Limb (tissue), 2 donors: ENCODE data around the gene COX19.
"Not testable (repeated sequence)": the region's sequence is repeated elsewhere in the genome, so short reads cannot be mapped to it uniquely, and the experiment has no call there.

Experiments used
- DNase-seq, 2 donors: peaks; one replicate each; pipeline ENCODE4 v3.0.0-alpha.2; 2016; ENCODE audit errors: extremely low spot score in 2 of 2

COX19 gene

DNA sequence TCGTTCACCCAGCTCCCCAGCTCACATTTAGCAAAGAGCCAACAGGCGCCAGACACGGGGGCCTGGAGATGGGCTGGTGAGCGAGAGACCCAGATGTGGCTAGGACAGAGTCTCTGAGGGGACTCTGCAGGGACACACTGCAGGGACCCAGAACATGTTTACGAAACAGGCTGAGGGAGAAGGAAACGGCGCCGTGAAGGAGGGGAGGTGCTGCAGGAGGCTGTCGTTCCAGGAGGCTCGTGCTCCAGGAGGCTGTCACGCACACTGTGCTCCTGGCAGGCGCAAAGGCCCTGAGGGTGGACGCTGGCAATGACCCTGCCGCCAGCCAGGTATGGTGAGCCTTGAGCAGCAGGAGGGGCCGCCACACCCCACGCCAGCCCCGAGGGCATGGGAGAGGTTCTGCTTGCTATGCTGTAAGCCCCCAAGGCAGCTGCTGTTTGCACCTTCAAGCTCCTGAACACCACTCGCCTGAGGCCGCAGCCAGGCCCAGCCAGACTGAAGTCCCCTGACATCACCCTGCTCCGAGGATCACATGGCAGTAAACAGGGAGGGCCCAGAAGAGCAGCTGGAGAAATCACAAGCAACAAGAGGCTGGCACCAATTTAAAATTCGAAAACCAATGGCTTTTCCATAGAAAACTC is 48.2 kb downstream of the COX19 start:
- no peak for DNase-seq

DNA sequence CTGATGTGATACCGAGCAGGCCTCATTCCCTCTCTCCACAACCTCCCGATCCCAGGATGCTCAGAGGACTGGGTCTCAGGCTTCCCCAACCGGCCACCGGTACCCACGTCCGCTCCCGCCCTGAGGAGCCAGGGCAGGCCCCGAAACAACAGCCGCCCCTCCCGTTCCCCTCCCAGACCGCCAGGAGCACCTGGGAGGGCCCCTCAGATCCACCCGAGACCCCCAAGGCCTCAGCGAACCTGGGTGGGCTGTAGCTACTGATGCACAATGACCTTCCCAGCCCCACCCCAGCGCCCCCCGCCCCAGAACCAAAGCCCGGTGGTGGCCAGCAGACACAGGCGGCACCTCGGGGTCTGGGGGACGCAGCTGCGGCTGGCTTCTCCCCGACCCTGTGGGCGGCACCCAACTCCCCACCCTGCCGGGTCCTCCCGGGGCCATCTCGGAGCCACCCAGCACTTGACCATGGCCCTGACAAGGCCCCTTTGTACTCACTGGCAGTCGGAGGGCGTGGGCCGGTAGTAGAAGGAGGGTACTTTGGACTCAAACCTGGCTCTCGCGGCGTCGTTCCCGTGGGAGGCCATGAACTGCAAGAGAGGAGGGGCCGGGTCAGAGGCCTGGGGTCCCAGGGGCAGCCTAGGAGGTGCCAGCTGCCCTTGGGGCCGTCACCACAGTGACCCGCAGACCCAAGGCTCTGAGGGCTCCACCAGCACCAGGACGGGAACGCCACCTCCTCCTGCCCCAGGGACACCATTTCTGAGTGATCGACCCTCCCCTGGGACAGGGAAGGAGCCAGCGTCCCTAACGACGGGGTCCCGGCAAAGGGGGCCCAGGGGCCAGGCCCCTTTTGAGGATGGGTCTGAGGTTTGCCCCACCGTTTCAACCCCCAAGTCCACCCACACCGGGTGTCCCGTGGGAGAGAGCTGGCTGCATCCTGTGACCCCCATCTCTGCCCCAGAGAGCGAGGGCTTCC is 49.0 kb downstream of the COX19 start:
- DNase-seq = no peak

DNA sequence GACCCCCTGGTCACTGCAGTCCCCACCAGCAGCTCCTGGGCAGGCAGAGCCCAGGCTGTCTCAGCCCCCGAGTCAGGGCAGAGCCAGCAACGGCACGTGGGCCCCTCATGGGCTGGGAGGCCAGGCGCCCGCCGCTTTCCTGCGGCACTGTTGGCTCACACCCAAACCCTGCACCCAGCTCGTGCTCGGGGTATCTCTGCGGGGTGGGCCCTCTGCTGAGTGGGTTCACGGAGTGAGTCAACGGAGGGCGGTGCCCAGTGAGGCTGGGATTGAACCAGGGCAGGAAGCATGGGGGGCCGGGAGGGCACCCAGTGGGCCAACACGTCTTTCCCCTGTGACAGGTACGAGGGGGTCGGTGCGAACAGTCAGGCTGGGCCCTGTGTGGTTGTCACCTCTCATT is 49.7 kb downstream of the COX19 start:
- DNase-seq = no peak

DNA sequence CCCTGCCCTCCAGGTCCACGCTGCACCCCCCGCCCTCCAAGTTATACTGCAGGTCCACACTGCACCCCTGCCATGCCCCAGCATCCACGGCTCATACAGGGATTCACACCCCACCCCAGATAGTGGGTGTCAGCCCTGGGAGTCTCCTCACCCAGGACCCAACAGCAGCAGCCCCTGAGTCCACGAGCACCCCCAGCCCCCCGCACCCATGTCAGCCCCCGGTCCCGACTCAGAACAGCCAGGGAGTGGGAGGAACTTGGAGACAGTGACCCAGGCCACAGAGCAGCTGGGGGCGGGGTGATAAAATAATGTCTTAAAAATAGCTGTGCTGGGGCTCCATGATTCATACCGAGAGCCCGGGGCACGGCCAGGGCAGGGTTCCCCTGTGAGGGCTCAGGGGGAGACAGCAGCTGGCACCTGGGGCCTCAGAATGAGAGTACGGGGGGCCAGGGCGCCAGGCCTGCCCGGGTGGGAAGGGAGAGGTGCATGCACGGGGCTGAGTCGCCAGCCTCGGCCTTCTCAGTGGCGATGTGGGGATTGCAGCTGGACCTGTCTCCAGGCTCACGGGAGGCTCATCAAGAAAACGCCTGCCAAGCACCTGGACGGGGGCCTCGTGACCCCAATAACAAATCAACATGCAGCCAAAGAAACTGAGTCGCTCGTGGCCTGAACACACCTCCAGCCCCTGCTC is 50.7 kb downstream of the COX19 start:
- no peak for DNase-seq

DNA sequence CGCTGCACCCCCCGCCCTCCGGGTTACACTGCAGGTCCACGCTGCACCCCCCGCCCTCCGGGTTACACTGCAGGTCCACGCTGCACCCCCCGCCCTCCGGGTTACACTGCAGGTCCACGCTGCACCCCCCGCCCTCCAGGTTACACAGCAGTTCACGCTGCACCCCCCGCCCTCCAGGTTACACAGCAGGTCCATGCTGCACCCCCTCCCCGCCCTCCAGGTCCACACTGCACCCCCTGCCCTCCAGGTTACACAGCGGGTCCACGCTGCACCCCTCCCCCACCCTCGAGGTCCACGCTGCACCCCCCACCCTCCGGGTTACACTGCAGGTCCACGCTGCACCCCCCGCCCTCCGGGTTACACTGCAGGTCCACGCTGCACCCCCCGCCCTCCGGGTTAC is 51.3 kb downstream of the COX19 start:
- DNase-seq = not testable (repeated sequence)

DNA sequence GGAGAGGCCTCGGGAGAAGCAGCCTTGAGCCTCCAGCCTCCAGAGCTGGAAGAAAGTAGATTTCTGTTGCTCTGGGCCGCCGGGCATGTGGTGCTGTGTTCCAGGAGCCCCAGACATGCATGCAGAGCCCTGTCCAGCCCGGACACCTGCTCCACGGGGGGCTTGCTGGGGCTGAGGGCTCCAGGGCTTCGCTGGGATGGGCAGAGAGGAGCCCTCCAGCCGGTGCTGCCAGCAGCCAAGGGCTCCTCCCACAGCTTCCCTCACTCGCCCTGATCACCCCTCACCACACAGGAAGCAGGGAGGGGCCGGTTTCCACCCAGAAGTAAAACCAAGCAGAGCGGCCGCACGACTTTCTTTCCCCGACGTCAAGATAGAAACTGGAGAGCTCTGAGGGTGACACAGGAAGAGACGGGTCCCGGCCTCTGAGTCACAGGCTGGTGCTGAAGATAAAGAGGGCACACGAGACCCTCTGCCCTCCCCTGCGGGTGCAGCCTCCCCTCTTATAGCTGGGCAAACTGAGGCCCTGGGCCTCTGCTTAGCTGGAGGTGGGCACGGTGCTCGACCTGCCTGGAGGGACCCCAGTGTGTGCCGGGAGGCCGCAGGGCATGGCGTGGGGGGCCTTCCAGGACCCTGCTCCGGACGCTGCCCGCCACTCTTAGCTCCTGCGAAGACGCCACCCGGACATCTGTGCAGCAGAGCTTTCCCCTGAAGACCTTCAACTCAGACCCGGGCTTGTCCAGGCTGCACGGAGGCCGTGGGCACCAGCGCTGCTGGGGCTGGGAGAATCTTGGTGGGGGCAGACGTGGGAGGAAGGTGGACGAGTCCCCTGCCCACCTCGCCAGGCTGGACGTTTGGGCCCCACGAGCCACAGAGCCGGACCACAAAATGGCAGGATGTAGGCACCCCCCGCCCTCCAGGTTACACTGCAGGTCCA is 52.0 kb downstream of the COX19 start:
- DNase-seq = peak in 1 of 2 donors; percentile 39

DNA sequence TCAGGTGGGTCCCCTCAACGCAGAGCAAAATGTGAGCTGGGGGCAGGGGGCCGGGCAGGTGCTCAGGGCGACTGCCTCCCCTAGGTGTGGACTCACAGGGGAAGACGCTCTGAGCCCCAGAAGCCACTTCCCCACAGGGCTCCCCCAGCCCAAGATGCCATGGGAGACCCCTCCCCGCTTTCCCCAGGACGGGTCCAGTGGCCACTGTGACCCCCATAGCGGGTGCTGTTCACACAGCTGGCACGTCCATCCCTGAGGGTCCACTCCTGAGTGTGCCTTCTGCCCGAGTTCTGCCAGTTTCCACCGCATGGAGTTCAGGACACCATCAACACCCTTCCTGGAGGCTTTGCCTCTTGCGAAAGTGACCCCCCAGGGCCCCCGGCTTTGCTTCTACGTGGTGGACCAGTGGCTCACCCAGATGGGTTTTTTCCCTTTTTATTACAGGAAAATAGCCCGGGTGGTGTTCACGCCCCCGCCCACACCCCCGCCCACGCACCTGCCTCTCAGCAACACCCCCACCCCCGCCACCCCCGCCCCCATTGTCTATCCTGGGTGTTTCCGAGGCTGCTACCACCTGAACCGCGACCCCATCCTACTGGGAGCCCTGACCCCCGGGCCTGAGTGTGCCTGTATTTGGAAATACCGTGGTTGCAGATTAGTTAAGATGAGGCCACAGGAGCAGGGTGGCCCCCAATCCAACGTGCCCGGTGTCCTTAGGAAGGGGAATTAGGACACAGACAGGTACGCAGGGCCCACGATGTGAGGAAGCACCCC is 52.8 kb downstream of the COX19 start:
- no peak for DNase-seq

DNA sequence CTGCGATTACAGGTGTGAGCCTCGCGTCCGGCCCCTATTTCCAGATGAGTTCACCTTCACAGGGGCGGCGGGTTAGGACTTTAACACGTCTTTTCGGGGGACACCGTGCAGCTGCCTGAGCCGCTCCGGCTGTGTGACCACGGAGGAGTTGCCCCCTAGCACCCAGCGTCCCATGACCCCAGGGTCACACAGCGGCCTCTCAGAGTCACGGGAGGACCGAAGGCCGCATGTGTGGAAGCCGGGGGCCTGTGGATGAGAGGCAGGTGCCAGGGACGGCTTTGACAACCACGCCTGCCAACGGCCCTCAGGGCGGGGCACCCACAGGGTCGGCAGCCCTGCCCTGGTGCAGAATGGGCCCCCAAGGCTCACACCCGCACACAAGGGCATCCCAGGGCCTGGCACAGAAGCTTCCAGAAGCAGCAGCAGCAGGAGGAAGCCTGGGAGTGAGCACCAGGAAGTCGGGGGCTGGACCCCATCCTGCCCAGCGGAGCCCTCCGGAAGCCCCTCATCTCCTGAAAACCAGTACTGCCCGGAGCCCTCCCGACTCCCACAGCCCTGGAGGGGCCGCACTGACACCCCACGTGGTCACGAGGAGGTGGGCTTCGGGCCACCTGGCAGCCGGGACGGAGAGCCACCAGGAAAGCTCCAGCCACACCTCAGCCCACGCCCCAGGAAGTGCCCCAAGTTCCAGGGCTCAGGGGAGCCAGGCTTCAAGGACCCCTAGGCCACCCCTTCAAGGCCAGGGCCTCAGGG is 53.6 kb downstream of the COX19 start:
- no peak for DNase-seq

DNA sequence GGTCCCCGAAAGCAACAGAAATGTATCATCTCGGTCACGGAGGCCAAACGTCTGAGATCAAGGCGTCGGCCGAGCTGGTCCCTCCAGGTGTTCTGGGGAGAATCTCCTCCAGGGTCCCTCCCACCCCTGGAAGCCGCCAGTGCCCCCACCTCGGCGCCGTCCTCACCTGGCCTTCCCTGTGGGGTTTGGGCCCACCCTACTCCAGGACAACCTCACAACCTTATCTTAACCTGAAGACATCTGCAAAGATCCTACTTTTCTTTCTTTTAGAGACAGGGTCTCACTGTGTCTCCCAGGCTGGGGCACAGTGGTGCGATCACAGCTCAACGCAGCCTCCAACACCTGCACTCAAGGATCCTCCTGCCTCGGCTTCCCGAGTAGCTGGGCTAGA is 54.3 kb downstream of the COX19 start:
- no peak for DNase-seq

DNA sequence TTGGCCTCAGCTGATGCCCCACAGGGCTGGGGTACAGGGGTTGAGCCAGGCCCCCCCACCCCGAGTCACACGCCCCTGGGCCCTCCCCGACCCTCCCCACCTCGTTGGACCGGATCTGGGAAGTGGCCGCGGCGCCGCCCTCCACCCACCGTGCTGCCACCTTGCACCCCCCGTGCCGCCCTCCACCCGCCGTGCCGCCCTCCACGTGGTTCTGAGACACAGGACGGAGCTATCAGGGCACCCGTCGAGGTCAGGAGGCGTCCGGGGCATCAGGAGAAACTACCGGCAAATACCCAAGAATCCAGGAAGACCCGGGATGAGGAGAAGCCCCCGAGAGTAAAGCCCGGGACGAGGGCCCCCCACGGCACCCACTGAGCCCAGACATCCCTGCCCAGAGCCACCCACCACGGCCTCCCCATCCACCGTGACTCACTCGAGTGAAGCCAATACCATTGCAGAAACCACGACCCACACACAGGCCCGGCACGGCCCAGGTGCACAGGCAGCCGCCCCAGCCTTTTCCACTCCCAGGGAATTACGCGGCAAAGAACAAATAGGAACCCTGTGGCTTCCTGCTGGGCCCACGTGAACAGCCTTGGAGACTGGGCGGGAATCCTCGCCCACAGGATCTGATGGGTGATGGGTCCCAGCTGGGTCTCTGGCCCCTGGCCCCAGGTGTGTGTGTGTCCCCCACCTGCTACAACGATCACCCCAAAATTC is 54.8 kb downstream of the COX19 start:
- DNase-seq = no peak

DNA sequence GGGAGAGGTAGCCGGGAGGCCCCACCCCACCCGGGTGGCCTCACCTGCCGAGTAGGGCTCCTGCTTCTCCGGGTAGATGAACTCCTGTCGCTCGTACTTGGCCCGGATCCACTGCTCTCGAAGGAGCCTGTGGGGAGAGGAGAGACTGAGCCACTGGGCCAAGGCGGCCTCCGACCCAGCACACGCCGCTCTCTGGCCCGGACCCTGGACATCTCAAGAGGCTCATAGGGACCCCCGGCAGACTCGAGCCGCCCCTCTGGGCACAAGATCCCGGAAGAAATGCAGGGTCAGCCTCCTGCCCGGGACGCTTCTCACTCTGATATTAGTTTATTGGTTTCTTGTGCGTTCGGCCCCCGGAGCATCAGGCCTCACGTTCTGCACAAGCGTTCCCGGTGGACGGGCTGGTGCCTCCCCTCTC is 55.4 kb downstream of the COX19 start:
- DNase-seq = no peak

DNA sequence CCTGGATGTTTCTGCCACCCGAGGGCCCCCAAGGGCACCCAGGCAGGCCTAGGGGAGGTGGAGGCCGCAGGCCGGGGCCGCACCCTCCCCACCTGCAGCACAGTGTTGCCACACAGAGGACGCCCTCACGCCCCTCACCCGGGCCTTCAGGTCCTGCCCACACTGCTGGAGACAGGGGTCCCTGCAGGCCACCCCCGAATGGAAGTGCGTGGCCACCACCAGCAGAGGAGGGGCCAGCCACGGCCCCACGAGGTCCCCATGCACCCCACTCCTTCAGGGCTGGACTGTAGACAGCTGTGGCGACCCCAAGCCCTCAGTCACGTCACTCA is 56.3 kb downstream of the COX19 start:
- no peak for DNase-seq

DNA sequence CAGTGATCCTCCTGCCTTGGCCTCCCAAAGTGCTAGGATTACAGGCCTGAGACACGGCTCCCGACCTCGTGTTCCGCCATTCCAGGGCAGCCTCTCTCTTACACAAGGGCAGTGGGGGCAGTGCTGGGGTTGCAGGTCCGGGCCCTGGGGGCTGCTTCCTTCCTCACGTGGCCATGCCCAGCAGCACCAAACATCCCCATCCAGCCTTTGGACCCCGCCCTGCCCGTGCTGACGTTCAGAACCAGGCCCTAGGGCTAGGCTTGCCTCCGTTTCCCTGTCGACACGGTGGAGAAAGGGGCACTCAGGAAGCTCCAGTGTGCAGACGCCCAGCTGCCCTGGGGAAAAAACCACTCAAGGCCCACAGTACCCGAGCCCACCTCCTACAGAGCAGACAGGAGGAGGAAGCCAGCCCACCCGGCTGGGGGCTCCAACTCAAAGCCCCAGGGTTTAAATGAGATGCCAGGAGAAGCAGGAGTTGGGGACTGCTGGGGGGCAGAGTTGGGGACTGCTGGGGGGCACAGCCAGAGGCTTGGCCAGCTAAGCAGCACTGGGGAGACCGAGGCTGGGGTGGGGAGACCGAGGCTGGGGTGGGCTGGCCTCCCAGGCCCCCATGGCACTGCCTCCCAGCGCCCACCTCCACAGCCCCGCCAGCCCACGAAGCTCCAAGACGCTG is 56.8 kb downstream of the COX19 start:
- DNase-seq = no peak

DNA sequence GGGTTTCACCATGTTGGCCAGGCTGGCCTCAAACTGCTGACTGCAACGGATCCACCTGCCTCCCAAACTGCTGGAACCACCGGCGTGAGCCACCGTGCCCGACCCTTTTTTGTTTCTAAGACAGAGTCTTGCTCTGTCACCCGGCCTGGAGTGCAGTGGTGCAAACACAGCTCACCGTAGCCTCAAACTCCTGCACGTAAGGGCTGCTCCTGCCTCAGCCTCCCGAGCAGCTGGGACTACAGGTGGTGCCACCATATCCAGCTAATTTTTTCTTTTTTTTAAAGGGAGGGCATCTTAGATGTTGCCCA is 57.3 kb downstream of the COX19 start:
- no peak for DNase-seq

DNA sequence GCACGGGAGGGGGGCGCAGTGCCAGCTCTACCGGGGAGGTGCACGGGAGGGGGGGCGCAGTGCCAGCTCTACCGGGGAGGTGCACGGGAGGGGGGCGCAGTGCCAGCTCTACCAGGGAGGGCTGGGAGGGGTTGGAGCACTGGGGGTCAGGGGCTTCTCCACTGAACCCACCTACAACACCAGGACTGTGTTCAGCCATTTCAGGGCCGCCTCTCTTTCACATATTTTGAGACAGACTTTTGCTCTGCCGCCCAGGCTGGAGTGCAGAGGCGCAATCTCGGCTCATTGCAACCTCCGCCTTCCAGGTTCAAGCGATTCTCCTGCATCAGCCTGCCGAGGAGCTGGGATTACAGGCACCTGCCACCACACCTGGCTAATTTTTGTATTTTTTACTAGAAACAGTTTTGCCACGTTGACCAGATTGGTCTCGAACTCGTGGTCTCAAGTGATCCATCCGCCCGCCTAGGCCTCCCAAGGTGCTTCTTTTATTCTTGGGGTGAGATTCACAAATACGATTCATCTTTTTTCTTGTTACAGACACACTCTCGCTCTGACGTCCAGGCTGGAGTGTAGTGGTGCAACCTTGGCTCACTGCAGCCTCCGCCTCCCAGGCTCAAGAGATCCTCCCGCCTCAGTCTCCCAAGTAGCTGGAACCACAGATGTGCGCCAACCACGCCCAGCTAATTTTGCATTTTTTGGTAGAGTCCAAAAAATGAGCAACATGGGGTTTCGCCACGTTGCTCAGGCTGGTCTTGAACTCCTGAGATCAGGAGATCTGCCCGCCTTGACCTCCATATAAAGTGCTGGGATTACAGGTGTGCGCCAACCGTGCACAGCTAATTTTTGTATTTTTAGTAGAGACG is 57.9 kb downstream of the COX19 start:
- no peak for DNase-seq

DNA sequence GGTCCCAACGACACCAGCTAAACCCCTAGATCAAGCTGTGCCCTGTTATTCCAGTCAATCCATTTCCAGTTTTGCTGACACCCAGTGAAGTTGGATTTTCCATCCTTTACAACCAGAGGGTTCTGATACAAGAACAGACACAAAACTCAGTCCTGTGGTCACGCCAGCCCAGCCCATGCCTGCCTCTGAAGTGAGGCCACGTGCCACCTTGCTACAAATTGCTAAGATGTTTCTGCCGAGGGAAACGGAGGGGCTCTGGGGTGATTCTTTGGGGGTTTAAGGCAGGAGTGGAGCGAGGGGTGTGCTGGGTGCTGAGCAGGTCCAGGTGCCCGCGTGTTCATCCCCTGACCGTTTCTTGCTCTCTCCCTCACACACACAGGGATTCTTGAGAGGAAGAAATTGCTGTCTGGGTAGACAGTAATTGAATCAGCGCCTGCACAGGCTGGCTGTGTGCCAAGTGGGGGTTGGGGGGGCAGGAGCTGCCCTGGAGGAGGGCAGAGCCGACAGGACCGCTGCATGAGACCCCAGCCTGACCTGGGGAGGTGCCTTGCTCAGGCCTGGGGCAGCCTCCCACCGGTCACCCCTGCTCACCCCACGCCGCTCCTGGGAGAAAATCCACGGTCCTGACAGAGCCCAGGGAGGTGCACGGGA is 58.9 kb downstream of the COX19 start:
- no peak for DNase-seq
